A673 (cell line): ENCODE results near the gene GNPTAB. TPM values are rescaled to one million over a fixed set of nuclear protein-coding genes. Genes with fewer than 3 reads are reported as not detected.
"Not testable (repeated sequence)": the region's sequence is repeated elsewhere in the genome, so short reads cannot be mapped to it uniquely, and the experiment has no call there.

Experiments used
- BruUV-seq: library from RNA; stranded (reverse); fragments of 400-500 nt; replicated peaks from 2 replicates; lab custom pipeline; 2021; lab: Mats Ljungman, UMichigan
- CTCF ChIA-PET: fragments of 300-600 bp; sonication (Branson Sonifier 250); formaldehyde crosslinking; loops from one replicate; lab custom pipeline; 2022; ENCODE audit warnings: antibody characterized with exemption; lab: Charles Lee
- POLR2A ChIA-PET: fragments of 300-600 bp; sonication (Branson Sonifier 250); formaldehyde crosslinking; loops from one replicate; lab custom pipeline; 2022; ENCODE audit warnings: antibody characterized with exemption; ENCODE audit not compliant: low non-redundant PET; lab: Charles Lee
- DNase-seq: peaks from one replicate; pipeline ENCODE4 v3.0.0-alpha.2; 2015; ENCODE audit warnings: low spot score
- H3K27ac ChIP-seq: fragments of 200-600 bp; sonication (generic); 2 replicates; pipeline ENCODE4 v1.5.1; 2016; ENCODE audit warnings: mixed run types, low read depth, mild to moderate bottlenecking, mixed read lengths, antibody characterized with exemption, low read length; ENCODE audit not compliant: poor library complexity, severe bottlenecking
- H3K27me3 ChIP-seq: fragments of 200-600 bp; sonication (generic); replicated peaks from 2 replicates; pipeline ENCODE4 v1.6.1; 2017; ENCODE audit warnings: mixed run types, low read depth, mild to moderate bottlenecking, mixed read lengths, antibody characterized with exemption, low read length; ENCODE audit not compliant: insufficient read depth, poor library complexity
- H3K36me3 ChIP-seq: fragments of 200-600 bp; sonication (generic); 2 replicates; pipeline ENCODE4 v1.6.1; 2016; ENCODE audit warnings: mixed run types, mild to moderate bottlenecking, mixed read lengths, antibody characterized with exemption, low read length; ENCODE audit not compliant: insufficient read depth, poor library complexity, severe bottlenecking
- H3K4me1 ChIP-seq: fragments of 200-600 bp; sonication (generic); 2 replicates; pipeline ENCODE4 v1.6.1; 2017; ENCODE audit warnings: mixed run types, mild to moderate bottlenecking, mixed read lengths, antibody characterized with exemption, low read length; ENCODE audit not compliant: insufficient read depth, poor library complexity, severe bottlenecking
- H3K4me3 ChIP-seq: fragments of 200-600 bp; sonication (generic); 2 replicates; pipeline ENCODE4 v1.5.1; 2016; ENCODE audit warnings: low read depth, mixed run types, mild to moderate bottlenecking, mixed read lengths, low read length; ENCODE audit not compliant: poor library complexity, severe bottlenecking
- H3K9me3 ChIP-seq: fragments of 200-600 bp; sonication (generic); 2 replicates; pipeline ENCODE4 v1.6.1; 2016; ENCODE audit warnings: mixed run types, low read depth, mild to moderate bottlenecking, mixed read lengths, antibody characterized with exemption, low read length; ENCODE audit not compliant: poor library complexity, severe bottlenecking
- EZH2 ChIP-seq: fragments of 200-600 bp; sonication (generic); IDR thresholded peaks from 2 replicates; pipeline ENCODE4 v1.6.1; 2017; ENCODE audit warnings: borderline replicate concordance, low read depth, mild to moderate bottlenecking, mixed read lengths, antibody characterized with exemption, low read length; ENCODE audit not compliant: poor library complexity, severe bottlenecking
- intact Hi-C: fragments of 100-400 bp; cut with micrococcal nuclease; formaldehyde crosslinking; loops from one replicate; pipeline ENCODE4 v1.10.0; 2022; ENCODE audit not compliant: unreplicated experiment
- total RNA-seq: library from RNA; stranded (reverse); gene quantifications from 2 replicates; pipeline ENCODE4 v1.2.3, GENCODE V29; 2021
- TF ChIP-seq, protein P1 (sequence below): fragments of 300-800, 200-600 bp; sonication (generic); conservative IDR thresholded peaks from 2 replicates; pipeline ENCODE4 v1.5.1; 2017; ENCODE audit warnings: low read depth, mild to moderate bottlenecking, antibody characterized with exemption, low read length, moderate library complexity, mixed read lengths

Gene GNPTAB
- total RNA-seq, 1 experiment from 2014 or later: 19.9 TPM

DNA sequence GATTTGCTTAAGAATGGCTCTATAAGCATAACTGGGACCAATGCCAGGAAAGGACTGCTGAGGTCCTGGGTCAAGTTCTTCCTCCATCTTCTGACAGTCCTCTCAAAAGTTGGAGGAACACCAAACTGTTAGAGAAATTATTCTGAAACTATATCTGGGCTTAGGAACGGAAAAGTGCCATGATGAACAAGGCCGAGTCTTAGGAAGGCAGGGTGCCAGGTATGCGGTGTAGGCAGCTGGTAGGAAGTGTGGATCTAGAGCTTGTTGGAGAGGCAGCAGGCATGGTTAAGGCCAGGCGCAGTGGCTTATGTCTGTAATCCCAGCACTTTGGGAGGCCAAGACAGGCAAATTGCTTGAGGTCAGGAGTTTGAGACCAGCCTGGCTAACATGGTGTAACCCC, 7.7 kb downstream of the GNPTAB start:
- TF ChIP-seq, protein P1, sequence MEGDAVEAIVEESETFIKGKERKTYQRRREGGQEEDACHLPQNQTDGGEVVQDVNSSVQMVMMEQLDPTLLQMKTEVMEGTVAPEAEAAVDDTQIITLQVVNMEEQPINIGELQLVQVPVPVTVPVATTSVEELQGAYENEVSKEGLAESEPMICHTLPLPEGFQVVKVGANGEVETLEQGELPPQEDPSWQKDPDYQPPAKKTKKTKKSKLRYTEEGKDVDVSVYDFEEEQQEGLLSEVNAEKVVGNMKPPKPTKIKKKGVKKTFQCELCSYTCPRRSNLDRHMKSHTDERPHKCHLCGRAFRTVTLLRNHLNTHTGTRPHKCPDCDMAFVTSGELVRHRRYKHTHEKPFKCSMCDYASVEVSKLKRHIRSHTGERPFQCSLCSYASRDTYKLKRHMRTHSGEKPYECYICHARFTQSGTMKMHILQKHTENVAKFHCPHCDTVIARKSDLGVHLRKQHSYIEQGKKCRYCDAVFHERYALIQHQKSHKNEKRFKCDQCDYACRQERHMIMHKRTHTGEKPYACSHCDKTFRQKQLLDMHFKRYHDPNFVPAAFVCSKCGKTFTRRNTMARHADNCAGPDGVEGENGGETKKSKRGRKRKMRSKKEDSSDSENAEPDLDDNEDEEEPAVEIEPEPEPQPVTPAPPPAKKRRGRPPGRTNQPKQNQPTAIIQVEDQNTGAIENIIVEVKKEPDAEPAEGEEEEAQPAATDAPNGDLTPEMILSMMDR: no peak
- no peak for TF ChIP-seq EZH2
- no peak for DNase-seq
- no peaks in the 10 kb centered on the region for H3K4me1 ChIP-seq
- no peaks in the 10 kb centered on the region for H3K9me3 ChIP-seq
- BruUV-seq: no TSS peak
- no peak overlapping the region for H3K4me3 ChIP-seq
- ChIA-PET POLR2A (no interaction called here), CTCF (no interaction called here)
- H3K27ac ChIP-seq: no peak overlapping the region
- H3K36me3 ChIP-seq: no peaks in the 10 kb centered on the region
- H3K27me3 ChIP-seq: no peaks in the 10 kb centered on the region
- intact Hi-C loops: no loop called here

GRCh38 chr12:101819467-101819866, 11.3 kb downstream of the GNPTAB start:
- intact Hi-C loops: no loop called here
- no peaks in the 10 kb centered on the region for H3K9me3 ChIP-seq
- no peak overlapping the region for H3K27ac ChIP-seq
- POLR2A ChIA-PET: no interaction called here
- TF ChIP-seq EZH2: no peak
- TF ChIP-seq, protein P1: no peak
- H3K4me1 ChIP-seq: no peaks in the 10 kb centered on the region
- no peak overlapping the region for H3K4me3 ChIP-seq
- no peak for DNase-seq
- no peaks in the 10 kb centered on the region for H3K36me3 ChIP-seq
- CTCF ChIA-PET: no interaction called here
- no peaks in the 10 kb centered on the region for H3K27me3 ChIP-seq
- BruUV-seq: no TSS peak

DNA sequence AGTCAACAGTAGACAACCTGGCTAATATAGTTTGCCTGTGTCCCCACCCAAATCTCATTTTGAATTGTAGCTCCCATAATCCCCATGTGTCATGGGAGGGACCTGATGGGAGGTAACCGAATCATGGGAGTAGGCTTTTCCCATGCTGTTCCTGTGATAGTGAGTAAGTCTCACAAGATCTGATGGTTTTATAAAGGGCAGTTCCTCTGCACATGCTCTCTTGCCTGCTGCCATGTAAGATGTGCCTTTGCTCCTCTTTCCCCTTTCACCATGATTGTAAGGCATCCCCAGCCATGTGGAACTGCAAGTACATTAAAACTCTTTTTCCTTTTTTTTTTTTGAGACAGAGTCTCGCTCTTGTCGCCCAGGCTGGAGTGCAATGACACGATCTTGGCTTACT, 12.1 kb downstream of the GNPTAB start:
- H3K4me1 ChIP-seq, H3K27ac ChIP-seq, H3K36me3 ChIP-seq, H3K4me3 ChIP-seq, POLR2A ChIA-PET, BruUV-seq, DNase-seq, H3K9me3 ChIP-seq, H3K27me3 ChIP-seq, CTCF ChIA-PET, intact Hi-C loops: not testable (repeated sequence)

GRCh38 chr12:101813117-101813516, 17.6 kb downstream of the GNPTAB start:
- CTCF ChIA-PET: interaction anchor here (1.4 kb wide), 1 partner anchor 18 kb away, joined by 3 read pairs; the partner anchor contains the start of gene GNPTAB
- no peaks in the 10 kb centered on the region for H3K36me3 ChIP-seq
- H3K9me3 ChIP-seq: no peaks in the 10 kb centered on the region

DNA sequence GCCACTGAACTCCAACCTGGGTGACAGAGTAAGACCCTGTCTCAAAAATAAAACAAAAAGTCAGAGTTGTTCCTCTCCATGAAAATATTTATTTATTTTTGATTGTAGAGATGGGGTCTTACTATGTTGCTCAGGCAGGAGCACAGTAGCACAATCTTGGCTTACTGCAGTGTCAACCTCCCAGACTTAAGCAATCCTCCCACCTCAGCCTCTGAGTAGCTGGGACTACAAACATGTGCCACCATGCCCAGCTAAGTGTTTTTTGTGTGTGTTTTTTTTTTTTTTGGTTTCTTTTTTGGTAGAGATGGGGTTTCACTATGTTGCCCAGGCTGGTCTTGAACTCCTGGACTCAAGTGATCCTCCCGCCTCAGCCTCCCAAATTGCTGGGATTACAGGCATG, 18.0 kb downstream of the GNPTAB start:
- intact Hi-C loops, H3K4me1 ChIP-seq, H3K27me3 ChIP-seq, POLR2A ChIA-PET, H3K9me3 ChIP-seq, BruUV-seq, DNase-seq, H3K4me3 ChIP-seq, H3K27ac ChIP-seq, H3K36me3 ChIP-seq: not testable (repeated sequence)
- CTCF ChIA-PET: interaction anchor here (1.4 kb wide), 1 partner anchor 18 kb away, joined by 3 read pairs; the partner anchor contains the start of gene GNPTAB

More at GRCh38 chr12:101813117-101813516, 17.6 kb downstream of the GNPTAB start:
- TF ChIP-seq EZH2: no peak
- TF ChIP-seq, protein P1: no peak
- POLR2A ChIA-PET: no interaction called here
- no peaks in the 10 kb centered on the region for H3K4me1 ChIP-seq
- intact Hi-C loops: no loop called here
- DNase-seq: no peak
- BruUV-seq: no TSS peak
- no peak overlapping the region for H3K27ac ChIP-seq
- H3K27me3 ChIP-seq: no peaks in the 10 kb centered on the region
- no peak overlapping the region for H3K4me3 ChIP-seq
